SK-N-SH treated with all-trans-retinoic acid at 6 μM for 48 hours (cell line): ENCODE results near the gene APLP1.
"Not testable (repeated sequence)": the region's sequence is repeated elsewhere in the genome, so short reads cannot be mapped to it uniquely, and the experiment has no call there.

Source experiments
- ATAC-seq: fragments of 200-7000 bp; cut with Tn5 transposase; 3 replicates; pipeline ENCODE4 v1.9.1; 2020; ENCODE audit warnings: mild to moderate bottlenecking, moderate library complexity
- ARNTL ChIP-seq: fragments of 450-650 bp; formaldehyde crosslinking; IDR thresholded peaks from 2 replicates; pipeline ENCODE4 v1.5.0; 2020; ENCODE audit warnings: low read depth, mild to moderate bottlenecking, moderate library complexity, borderline replicate concordance
- CSDC2 ChIP-seq: fragments of 250-450 bp; sonication (Bioruptor Pico); IDR thresholded peaks from 2 replicates; pipeline ENCODE4 v1.5.0; 2020; ENCODE audit warnings: mild to moderate bottlenecking, moderate library complexity
- ESRRG ChIP-seq: fragments of 250-450 bp; sonication (Bioruptor Pico); IDR thresholded peaks from 2 replicates; pipeline ENCODE4 v1.6.1; 2021; ENCODE audit warnings: mild to moderate bottlenecking
- GLIS3 ChIP-seq: fragments of 250-450 bp; sonication (Bioruptor Pico); IDR thresholded peaks from 2 replicates; pipeline ENCODE4 v1.5.0; 2020; ENCODE audit warnings: mild to moderate bottlenecking, moderate library complexity
- OSR1 ChIP-seq: fragments of 250-450 bp; sonication (Bioruptor Pico); IDR thresholded peaks from 2 replicates; pipeline ENCODE4 v1.8.0; 2022; ENCODE audit warnings: moderate library complexity, mild to moderate bottlenecking, inconsistent platforms
- PPARA ChIP-seq: fragments of 250-450 bp; sonication (Bioruptor Pico); IDR thresholded peaks from 2 replicates; pipeline ENCODE4 v1.5.0; 2020; ENCODE audit warnings: mild to moderate bottlenecking, borderline replicate concordance
- SNAI2 ChIP-seq: fragments of 250-450 bp; sonication (Bioruptor Pico); IDR thresholded peaks from 2 replicates; pipeline ENCODE4 v1.5.0; 2020; ENCODE audit warnings: mild to moderate bottlenecking, moderate library complexity
- TOX ChIP-seq: fragments of 250-450 bp; sonication (Bioruptor Pico); IDR thresholded peaks from 2 replicates; pipeline ENCODE4 v1.8.0; 2021; ENCODE audit warnings: mild to moderate bottlenecking, moderate library complexity, borderline replicate concordance
- ZC3H10 ChIP-seq: fragments of 250-450 bp; sonication (Bioruptor Pico); IDR thresholded peaks from 2 replicates; pipeline ENCODE4 v1.5.1; 2021; ENCODE audit warnings: mild to moderate bottlenecking, moderate library complexity
- ZFP3 ChIP-seq: fragments of 250-450 bp; sonication (Bioruptor Pico); IDR thresholded peaks from 2 replicates; pipeline ENCODE4 v1.5.0; 2020; ENCODE audit warnings: mild to moderate bottlenecking, moderate library complexity
- ZFP30 ChIP-seq: fragments of 450-650 bp; formaldehyde crosslinking; IDR thresholded peaks from 2 replicates; pipeline ENCODE4 v1.5.0; 2022; ENCODE audit warnings: mild to moderate bottlenecking, moderate library complexity
- ZNF70 ChIP-seq: fragments of 450-650 bp; formaldehyde crosslinking; IDR thresholded peaks from 2 replicates; pipeline ENCODE4 v1.5.0; 2020; ENCODE audit warnings: mild to moderate bottlenecking, moderate library complexity
- ZNF8 ChIP-seq: fragments of 450-650 bp; formaldehyde crosslinking; IDR thresholded peaks from 2 replicates; pipeline ENCODE4 v1.5.0; 2020; ENCODE audit warnings: mild to moderate bottlenecking, moderate library complexity
- TF ChIP-seq, protein P1 (sequence below): fragments of 250-450 bp; sonication (Bioruptor Pico); IDR thresholded peaks from 2 replicates; pipeline ENCODE4 v1.5.1; 2021; ENCODE audit warnings: mild to moderate bottlenecking, moderate library complexity
- TF ChIP-seq, protein P2 (sequence below): fragments of 250-450 bp; sonication (Bioruptor Pico); IDR thresholded peaks from 2 replicates; pipeline ENCODE4 v1.8.0; 2020; ENCODE audit warnings: mild to moderate bottlenecking, moderate library complexity, borderline replicate concordance
- TF ChIP-seq, protein P3 (sequence below): fragments of 250-450 bp; sonication (Bioruptor Pico); IDR thresholded peaks from 2 replicates; pipeline ENCODE4 v1.5.0; 2020; ENCODE audit warnings: mild to moderate bottlenecking, moderate library complexity
- TF ChIP-seq, protein P4 (sequence below): fragments of 250-450 bp; sonication (Bioruptor Pico); IDR thresholded peaks from 2 replicates; pipeline ENCODE4 v1.5.1; 2020; ENCODE audit warnings: low read depth, mild to moderate bottlenecking, moderate library complexity

Gene APLP1

DNA sequence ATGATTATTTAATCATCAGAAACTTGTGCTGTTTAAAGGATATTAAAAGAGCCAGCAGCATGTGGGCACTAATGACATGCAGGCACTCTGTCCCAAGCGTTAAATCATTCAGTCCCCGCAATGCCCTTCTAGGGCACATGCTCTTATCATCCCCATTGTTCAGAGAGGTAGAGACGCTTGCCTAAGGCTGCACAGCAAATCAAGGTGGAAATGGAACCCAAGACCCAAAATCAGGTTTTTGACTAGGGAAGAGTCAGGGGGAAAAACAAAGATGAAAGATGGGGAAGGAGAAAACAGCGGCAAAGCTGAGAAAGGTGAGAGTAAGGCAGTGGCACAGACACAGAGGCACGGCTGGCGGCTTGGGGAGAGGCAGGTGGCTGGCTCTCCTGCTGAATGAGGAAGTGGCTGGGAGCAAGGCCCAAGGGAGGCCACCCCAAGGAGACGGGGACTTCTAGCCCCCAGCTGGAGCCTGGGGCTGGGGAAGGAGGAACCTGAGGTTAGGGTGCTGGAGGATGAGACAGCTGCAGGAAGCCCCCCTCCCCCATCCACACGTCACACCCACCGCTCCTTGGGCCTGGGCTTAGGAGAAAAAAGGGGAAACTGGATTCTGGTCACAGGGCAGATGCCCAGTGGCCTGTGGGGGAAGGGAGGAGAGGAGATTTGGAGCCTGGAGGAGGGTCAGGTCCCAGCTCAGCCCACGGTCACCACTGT lies 40.8 kb downstream of the APLP1 start (continued):
- TF ChIP-seq, protein P1, sequence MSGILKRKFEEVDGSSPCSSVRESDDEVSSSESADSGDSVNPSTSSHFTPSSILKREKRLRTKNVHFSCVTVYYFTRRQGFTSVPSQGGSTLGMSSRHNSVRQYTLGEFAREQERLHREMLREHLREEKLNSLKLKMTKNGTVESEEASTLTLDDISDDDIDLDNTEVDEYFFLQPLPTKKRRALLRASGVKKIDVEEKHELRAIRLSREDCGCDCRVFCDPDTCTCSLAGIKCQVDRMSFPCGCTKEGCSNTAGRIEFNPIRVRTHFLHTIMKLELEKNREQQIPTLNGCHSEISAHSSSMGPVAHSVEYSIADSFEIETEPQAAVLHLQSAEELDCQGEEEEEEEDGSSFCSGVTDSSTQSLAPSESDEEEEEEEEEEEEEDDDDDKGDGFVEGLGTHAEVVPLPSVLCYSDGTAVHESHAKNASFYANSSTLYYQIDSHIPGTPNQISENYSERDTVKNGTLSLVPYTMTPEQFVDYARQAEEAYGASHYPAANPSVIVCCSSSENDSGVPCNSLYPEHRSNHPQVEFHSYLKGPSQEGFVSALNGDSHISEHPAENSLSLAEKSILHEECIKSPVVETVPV (CRISPR knock-in tag) = no peak
- TF ChIP-seq, protein P2, sequence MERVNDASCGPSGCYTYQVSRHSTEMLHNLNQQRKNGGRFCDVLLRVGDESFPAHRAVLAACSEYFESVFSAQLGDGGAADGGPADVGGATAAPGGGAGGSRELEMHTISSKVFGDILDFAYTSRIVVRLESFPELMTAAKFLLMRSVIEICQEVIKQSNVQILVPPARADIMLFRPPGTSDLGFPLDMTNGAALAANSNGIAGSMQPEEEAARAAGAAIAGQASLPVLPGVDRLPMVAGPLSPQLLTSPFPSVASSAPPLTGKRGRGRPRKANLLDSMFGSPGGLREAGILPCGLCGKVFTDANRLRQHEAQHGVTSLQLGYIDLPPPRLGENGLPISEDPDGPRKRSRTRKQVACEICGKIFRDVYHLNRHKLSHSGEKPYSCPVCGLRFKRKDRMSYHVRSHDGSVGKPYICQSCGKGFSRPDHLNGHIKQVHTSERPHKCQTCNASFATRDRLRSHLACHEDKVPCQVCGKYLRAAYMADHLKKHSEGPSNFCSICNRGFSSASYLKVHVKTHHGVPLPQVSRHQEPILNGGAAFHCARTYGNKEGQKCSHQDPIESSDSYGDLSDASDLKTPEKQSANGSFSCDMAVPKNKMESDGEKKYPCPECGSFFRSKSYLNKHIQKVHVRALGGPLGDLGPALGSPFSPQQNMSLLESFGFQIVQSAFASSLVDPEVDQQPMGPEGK (CRISPR knock-in tag) = no peak
- TF ChIP-seq PPARA (CRISPR knock-in tag) = no peak

DNA sequence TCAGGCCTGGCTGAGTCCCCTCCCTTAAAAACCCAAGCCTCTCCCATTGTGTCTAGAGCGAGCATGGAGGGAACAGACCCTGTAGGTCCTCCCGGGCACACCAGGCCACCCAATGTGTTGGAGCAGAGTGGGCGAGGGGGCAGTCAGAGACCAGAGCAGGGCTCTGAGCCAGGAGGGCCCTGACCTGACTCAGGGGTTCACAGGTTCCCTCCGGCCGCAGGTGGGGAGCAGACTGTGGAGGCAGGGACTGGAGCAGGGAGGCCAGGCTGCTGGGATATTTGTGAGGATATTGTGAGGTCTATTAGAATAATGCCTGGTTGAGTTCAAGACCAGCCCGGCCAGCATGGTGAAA lies 41.3 kb downstream of the APLP1 start:
- no peak for ATAC-seq

DNA sequence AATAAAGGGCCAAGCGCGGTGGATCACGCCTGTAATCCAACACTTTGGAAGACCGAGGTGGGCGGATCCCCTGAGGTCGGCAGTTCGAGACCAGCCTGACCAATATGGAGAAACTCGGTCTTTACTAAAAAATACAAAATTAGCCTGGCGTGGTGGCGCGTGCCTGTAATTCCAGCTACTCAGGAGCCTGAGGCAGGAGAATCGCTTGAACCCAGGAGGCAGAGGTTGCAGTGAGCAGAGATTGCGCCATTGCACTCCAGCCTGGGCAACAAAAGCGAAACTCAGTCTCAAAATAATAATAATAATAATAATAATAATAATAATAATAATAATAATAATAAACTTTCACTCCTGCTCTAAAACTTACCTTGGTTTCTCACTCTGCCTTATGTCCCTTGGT lies 42.0 kb downstream of the APLP1 start:
- ATAC-seq = not testable (repeated sequence)

More for the DNA sequence above, 41.3 kb downstream of the APLP1 start:
- TF ChIP-seq, protein P3, sequence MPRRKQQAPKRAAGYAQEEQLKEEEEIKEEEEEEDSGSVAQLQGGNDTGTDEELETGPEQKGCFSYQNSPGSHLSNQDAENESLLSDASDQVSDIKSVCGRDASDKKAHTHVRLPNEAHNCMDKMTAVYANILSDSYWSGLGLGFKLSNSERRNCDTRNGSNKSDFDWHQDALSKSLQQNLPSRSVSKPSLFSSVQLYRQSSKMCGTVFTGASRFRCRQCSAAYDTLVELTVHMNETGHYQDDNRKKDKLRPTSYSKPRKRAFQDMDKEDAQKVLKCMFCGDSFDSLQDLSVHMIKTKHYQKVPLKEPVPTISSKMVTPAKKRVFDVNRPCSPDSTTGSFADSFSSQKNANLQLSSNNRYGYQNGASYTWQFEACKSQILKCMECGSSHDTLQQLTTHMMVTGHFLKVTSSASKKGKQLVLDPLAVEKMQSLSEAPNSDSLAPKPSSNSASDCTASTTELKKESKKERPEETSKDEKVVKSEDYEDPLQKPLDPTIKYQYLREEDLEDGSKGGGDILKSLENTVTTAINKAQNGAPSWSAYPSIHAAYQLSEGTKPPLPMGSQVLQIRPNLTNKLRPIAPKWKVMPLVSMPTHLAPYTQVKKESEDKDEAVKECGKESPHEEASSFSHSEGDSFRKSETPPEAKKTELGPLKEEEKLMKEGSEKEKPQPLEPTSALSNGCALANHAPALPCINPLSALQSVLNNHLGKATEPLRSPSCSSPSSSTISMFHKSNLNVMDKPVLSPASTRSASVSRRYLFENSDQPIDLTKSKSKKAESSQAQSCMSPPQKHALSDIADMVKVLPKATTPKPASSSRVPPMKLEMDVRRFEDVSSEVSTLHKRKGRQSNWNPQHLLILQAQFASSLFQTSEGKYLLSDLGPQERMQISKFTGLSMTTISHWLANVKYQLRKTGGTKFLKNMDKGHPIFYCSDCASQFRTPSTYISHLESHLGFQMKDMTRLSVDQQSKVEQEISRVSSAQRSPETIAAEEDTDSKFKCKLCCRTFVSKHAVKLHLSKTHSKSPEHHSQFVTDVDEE (CRISPR knock-in tag) = no peak
- no peak for TF ChIP-seq OSR1
- no peak for TF ChIP-seq ZNF8 (CRISPR knock-in tag)
- TF ChIP-seq, protein P4, sequence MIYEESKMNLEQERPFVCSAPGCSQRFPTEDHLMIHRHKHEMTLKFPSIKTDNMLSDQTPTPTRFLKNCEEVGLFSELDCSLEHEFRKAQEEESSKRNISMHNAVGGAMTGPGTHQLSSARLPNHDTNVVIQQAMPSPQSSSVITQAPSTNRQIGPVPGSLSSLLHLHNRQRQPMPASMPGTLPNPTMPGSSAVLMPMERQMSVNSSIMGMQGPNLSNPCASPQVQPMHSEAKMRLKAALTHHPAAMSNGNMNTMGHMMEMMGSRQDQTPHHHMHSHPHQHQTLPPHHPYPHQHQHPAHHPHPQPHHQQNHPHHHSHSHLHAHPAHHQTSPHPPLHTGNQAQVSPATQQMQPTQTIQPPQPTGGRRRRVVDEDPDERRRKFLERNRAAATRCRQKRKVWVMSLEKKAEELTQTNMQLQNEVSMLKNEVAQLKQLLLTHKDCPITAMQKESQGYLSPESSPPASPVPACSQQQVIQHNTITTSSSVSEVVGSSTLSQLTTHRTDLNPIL (CRISPR knock-in tag) = no peak
- TF ChIP-seq ZFP30 (CRISPR knock-in tag) = no peak
- no peak for TF ChIP-seq ZFP3
- no peak for TF ChIP-seq ESRRG (CRISPR knock-in tag)
- TF ChIP-seq TOX (CRISPR knock-in tag) = no peak
- TF ChIP-seq PPARA (CRISPR knock-in tag) = no peak
- no peak for TF ChIP-seq ARNTL (CRISPR knock-in tag)
- no peak for TF ChIP-seq SNAI2 (CRISPR knock-in tag)
- TF ChIP-seq, protein P1 (CRISPR knock-in tag) = no peak
- TF ChIP-seq, all 23 proteins: peak for 0

DNA sequence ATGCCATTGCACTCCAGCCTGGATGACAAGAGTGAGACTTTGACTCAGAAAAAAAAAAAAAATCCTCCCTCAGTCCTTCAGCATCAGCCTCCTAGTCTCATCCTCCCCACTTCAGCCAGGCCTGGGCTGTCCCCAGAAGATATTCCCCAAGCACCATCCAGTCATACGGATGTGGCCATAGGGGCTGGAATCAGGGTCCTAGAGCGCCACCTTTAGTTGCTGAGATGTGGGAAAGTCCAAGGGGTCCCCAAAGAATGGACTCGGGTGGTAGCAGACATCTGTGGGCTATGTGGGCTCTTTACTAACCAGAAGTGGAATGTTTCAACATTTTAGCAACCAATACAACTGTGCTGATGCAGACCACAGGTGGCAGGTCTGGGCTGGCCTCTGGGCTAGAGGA lies 42.8 kb downstream of the APLP1 start:
- no peak; the same call in 2 of the 3 replicates for ATAC-seq
- TF ChIP-seq CSDC2 (CRISPR knock-in tag) (no peak), ZNF8 (CRISPR knock-in tag) (no peak), SNAI2 (CRISPR knock-in tag) (no peak), ZC3H10 (CRISPR knock-in tag) (no peak), GLIS3 (CRISPR knock-in tag) (no peak), ZNF70 (CRISPR knock-in tag) (no peak), OSR1 (no peak)
- TF ChIP-seq, protein P3 (CRISPR knock-in tag) = no peak
- TF ChIP-seq, protein P2 (CRISPR knock-in tag) = no peak
- TF ChIP-seq, protein P1 (CRISPR knock-in tag) = no peak
- TF ChIP-seq, all 23 proteins: peak for 0
